Adrenal gland (tissue), 12 donors: Measurements from ENCODE around the gene ETV6. TPM values are rescaled to one million over a fixed set of nuclear protein-coding genes. Genes with fewer than 3 reads are reported as not detected.

Source experiments
- DNase-seq, 7 donors: peaks; one replicate each; pipeline ENCODE4 v3.0.0-alpha.2; 2019 to 2020
- H3K27ac ChIP-seq, 5 donors: fragments of 200-600 bp; sonication (generic) in 4 of 5; 1 replicate in 3 of 5; 2 replicates in 2 of 5; pipeline versions ENCODE4 v1.5.1 to v1.8.0; 2016 to 2020; ENCODE audit warnings: mild to moderate bottlenecking in 1 of 5
- H3K27me3 ChIP-seq: fragments of 200-600 bp; 2 replicates; pipeline ENCODE4 v1.8.0; 2021
- H3K36me3 ChIP-seq, 2 donors: fragments of 200-600 bp; replicated peaks in 1 of 2; 1 replicate in 1 of 2; 2 replicates in 1 of 2; pipeline versions ENCODE4 v1.5.1 to v1.8.0; 2018 to 2022
- H3K4me1 ChIP-seq, 2 donors: fragments of 200-600 bp; replicated peaks in 1 of 2; 1 replicate in 1 of 2; 2 replicates in 1 of 2; pipeline versions ENCODE4 v1.5.1 to v1.8.0; 2018 to 2021
- H3K4me3 ChIP-seq, 4 donors: fragments of 200-600 bp; sonication (generic) in 3 of 4; one replicate each; pipeline ENCODE4 v1.5.1; 2016 to 2018
- H3K9me3 ChIP-seq, 3 donors: fragments of 200-600 bp; sonication (generic) in 1 of 3; replicated peaks in 1 of 3; 1 replicate in 2 of 3; 2 replicates in 1 of 3; pipeline versions ENCODE4 v1.5.1 to v1.8.0; 2016 to 2021
- CTCF ChIP-seq, 6 experiments: fragments of 450-650 bp in 4 of 6; fragments of 200-600 bp in 2 of 6; sonication (generic) in 1 of 6; IDR thresholded peaks; 1 replicate in 5 of 6; 2 replicates in 1 of 6; pipeline versions ENCODE4 v1.5.1 to v1.8.0; 2016 to 2021; ENCODE audit warnings: antibody characterized with exemption in 6 of 6, mild to moderate bottlenecking in 2 of 6, moderate library complexity in 1 of 6
- POLR2A ChIP-seq, 2 donors: fragments of 450-650 bp; IDR thresholded peaks; one replicate each; pipeline ENCODE4 v1.6.1; 2017; ENCODE audit warnings: antibody characterized with exemption in 2 of 2, mild to moderate bottlenecking in 2 of 2, moderate library complexity in 1 of 2
- WGBS, 4 donors: extraction: QIAGEN DNeasy Blood & Tissue Kit in 2 of 4; methylation state at CpG; one replicate each; pipeline versions ENCODE4 v1.1.5 to v1.1.7; 2013 to 2017; 5-methylcytosine and 5-hydroxymethylcytosine counted together
- intact Hi-C, 2 donors: fragments of 100-400 bp; cut with DNase I; formaldehyde crosslinking; loops; one replicate each; pipeline versions ENCODE4 v1.14.1 to v1.15.0; 2022 to 2023
- polyA plus RNA-seq, 3 donors: library from polyadenylated mRNA; stranded (reverse); fragments of 200-250 nt in 2 of 3; fragments of 350-450 nt in 1 of 3; fragmentation: Illumina TruSeq in 1 of 3; extraction: RNeasy Lipid Tissue Mini Kit (QIAGEN cat#74804) in 1 of 3; gene quantifications; one replicate each; pipeline ENCODE4 v1.2.3, GENCODE V29; 2013 to 2014
- total RNA-seq, 9 donors: library from RNA; depleted of rRNA in 4 of 9; stranded (reverse); fragments of >200 nt in 4 of 9; fragments of 120-200 nt in 1 of 9; fragmentation: NEBNext Ultra II Directional in 1 of 9; extraction: Animal tissue kit (Norgen Biotek cat#: 25700) in 1 of 9; gene quantifications; one replicate each; pipeline versions ENCODE4 v1.1.0 to v1.2.4, GENCODE V29; 2013 to 2023
- donor health status: healthy with polysubstance abuse.
- donor health status: Bipolar disorder and iron deficiency.
- donor health status: DM: yes; HTN: yes; CAD: no.
- donor health status: DM: no; HTN: no; CAD: no.
- donor health status: DM: no; HTN: no; CAD: no.
- donor health status: DM: yes; HTN: yes; CAD: no.

Gene ETV6
- total and polyA plus RNA-seq, 12 donors, result 9.6 to 46.6 (median 19.5) TPM

GRCh38 chr12:11805043-11805442 is 155.6 kb downstream of the ETV6 start:
- intact Hi-C loops, result no loop called here
- Histone ChIP-seq H3K9me3 (no peaks in the 10 kb centered on the region), H3K4me3 (no peak overlapping the region), H3K4me1 (peaks cover 7 to 8% of the 10 kb centered on the region in 2 donors), H3K27me3 (no peaks in the 10 kb centered on the region), H3K36me3 (no peaks in the 10 kb centered on the region), H3K27ac (no peak overlapping the region)
- whole genome bisulfite sequencing, 4 donors, result 74 to 83% (median 77%) methylated on average over 3 of the region's 3 CpGs
- no peak for DNase-seq
- TF ChIP-seq POLR2A (IDR thresholded peaks at IDR 0.05), result no peak
- TF ChIP-seq CTCF (IDR thresholded peaks at IDR 0.05), result peak in 2 of 6 experiments; percentile 14 to 28

GRCh38 chr12:11805680-11806079 is 156.2 kb downstream of the ETV6 start:
- H3K4me1 ChIP-seq, result peaks cover 7 to 14% of the 10 kb centered on the region in 2 donors
- H3K9me3 ChIP-seq, result no peaks in the 10 kb centered on the region
- H3K4me3 ChIP-seq, result no peak overlapping the region
- no peaks in the 10 kb centered on the region for H3K36me3 ChIP-seq
- intact Hi-C loops, result no loop called here
- 77 to 89% (median 82%) methylated on average over 3 of the region's 3 CpGs for WGBS, 4 donors
- no peak overlapping the region for H3K27ac ChIP-seq
- TF ChIP-seq POLR2A (IDR thresholded peaks at IDR 0.05) (no peak), CTCF (IDR thresholded peaks at IDR 0.05) (no peak)
- no peaks in the 10 kb centered on the region for H3K27me3 ChIP-seq
- no peak for DNase-seq

- H3K9me3 ChIP-seq, result no peaks in the 10 kb centered on the region
- peaks cover 4 to 25% of the 10 kb centered on the region in 2 donors for H3K4me1 ChIP-seq
- H3K36me3 ChIP-seq, result no peaks in the 10 kb centered on the region
- no peak overlapping the region for H3K27ac ChIP-seq
- no peak overlapping the region for H3K4me3 ChIP-seq
- H3K27me3 ChIP-seq, result no peaks in the 10 kb centered on the region
- TF ChIP-seq POLR2A (IDR thresholded peaks at IDR 0.05) (no peak), CTCF (IDR thresholded peaks at IDR 0.05) (no peak)
- intact Hi-C loops, result no loop called here
- DNase-seq, result no peak
Observed at GRCh38 chr12:11807458-11807857, 158.0 kb downstream of the ETV6 start.

GRCh38 chr12:11808931-11809330 is 159.5 kb downstream of the ETV6 start:
- TF ChIP-seq CTCF (IDR thresholded peaks at IDR 0.05) (no peak), POLR2A (IDR thresholded peaks at IDR 0.05) (no peak)
- intact Hi-C loops, result no loop called here
- WGBS, 4 donors, result 88 to 94% (median 91%) methylated on average over 8 of the region's 8 CpGs
- Histone ChIP-seq H3K36me3 (no peaks in the 10 kb centered on the region), H3K9me3 (no peaks in the 10 kb centered on the region), H3K4me3 (no peak overlapping the region), H3K27me3 (no peaks in the 10 kb centered on the region), H3K27ac (peak overlapping the region in 1 of 5 donors; percentile 15), H3K4me1 (peaks cover 18 to 40% of the 10 kb centered on the region in 2 donors)
- DNase-seq, result no peak
